H1 (cell line): ENCODE measurements around the gene PDS5A. TPM values are rescaled to one million over a fixed set of nuclear protein-coding genes. Genes with fewer than 3 reads are reported as not detected.

ENCODE experiments used
- CTCF ChIA-PET: fragments of 300-600 bp; sonication (Branson Sonifier 250); formaldehyde crosslinking; loops from one replicate; lab custom pipeline; 2021; ENCODE audit not compliant: partially characterized antibody; lab: Charles Lee
- POLR2A ChIA-PET: fragments of 300-600 bp; sonication (Branson Sonifier 250); formaldehyde crosslinking; loops from one replicate; lab custom pipeline; 2021; ENCODE audit warnings: inconsistent platforms; ENCODE audit not compliant: partially characterized antibody; lab: Charles Lee
- DNase-seq, 2 experiments: peaks; one replicate each; pipeline versions ENCODE4 v3.0.0 to v3.0.0-alpha.2; 2010 to 2022; ENCODE audit warnings: low spot score in 2 of 2, low read depth in 1 of 2, mixed read lengths in 1 of 2
- FAIRE-seq: peaks from 2 replicates; lab custom pipeline; 2011; peaks lifted over from hg19 to GRCh38; lab: Jason Lieb, UNC
- H2AFZ ChIP-seq: 2 replicates; pipeline ENCODE4 v1.8.1; 2012; ENCODE audit warnings: low read length, inconsistent platforms
- H2AK5ac ChIP-seq: 2 replicates; pipeline ENCODE4 v1.6.1; 2013; ENCODE audit warnings: low read depth, low read length
- H2BK120ac ChIP-seq: replicated peaks from 2 replicates; pipeline ENCODE3; 2013; ENCODE audit warnings: low read depth, low read length, inconsistent platforms
- H2BK12ac ChIP-seq: 2 replicates; pipeline ENCODE4 v1.6.1; 2013; ENCODE audit warnings: low read depth, low read length
- H2BK15ac ChIP-seq: 2 replicates; pipeline ENCODE4 v1.6.1; 2013; ENCODE audit warnings: low read length
- H2BK20ac ChIP-seq: 2 replicates; pipeline ENCODE4 v1.6.1; 2013; ENCODE audit warnings: low read length
- H2BK5ac ChIP-seq: 2 replicates; pipeline ENCODE4 v1.6.1; 2013; ENCODE audit warnings: low read depth, low read length
- H3K14ac ChIP-seq: 2 replicates; pipeline ENCODE4 v1.6.1; 2013; ENCODE audit warnings: inconsistent platforms; ENCODE audit not compliant: insufficient read length
- H3K18ac ChIP-seq: 2 replicates; pipeline ENCODE4 v1.6.1; 2013; ENCODE audit warnings: low read length; ENCODE audit errors: extremely low read depth
- H3K23ac ChIP-seq: 2 replicates; pipeline ENCODE4 v1.6.1; 2013; ENCODE audit warnings: inconsistent platforms; ENCODE audit not compliant: insufficient read length
- H3K23me2 ChIP-seq: 2 replicates; pipeline ENCODE4 v1.6.1; 2013; ENCODE audit warnings: low read depth, low read length
- H3K27ac ChIP-seq: 2 replicates; pipeline ENCODE4 v1.6.1; 2011; ENCODE audit warnings: low read depth, low read length, inconsistent platforms
- H3K27me3 ChIP-seq, 4 experiments: replicated peaks in 1 of 4; 1 replicate in 1 of 4; 2 replicates in 3 of 4; pipeline versions ENCODE4 v1.6.1 to v1.8.1; 2011 to 2013; ENCODE audit warnings: low read length in 3 of 4, mild to moderate bottlenecking in 3 of 4, inconsistent platforms in 2 of 4, mixed read lengths in 2 of 4, moderate library complexity in 1 of 4; ENCODE audit not compliant: control insufficient read depth in 3 of 4, insufficient read depth in 3 of 4; ENCODE audit errors: extremely low read depth in 1 of 4
- H3K36me3 ChIP-seq, 4 experiments: 2 replicates each; pipeline versions ENCODE4 v1.6.1 to v1.8.1; 2011 to 2013; ENCODE audit warnings: mild to moderate bottlenecking in 4 of 4, low read length in 3 of 4, moderate library complexity in 2 of 4, control low read depth in 1 of 4, inconsistent platforms in 1 of 4; ENCODE audit not compliant: insufficient read depth in 4 of 4, control insufficient read depth in 2 of 4
- H3K4ac ChIP-seq: replicated peaks from 2 replicates; pipeline ENCODE3; 2013; ENCODE audit warnings: low read length, low read depth, mixed read lengths, inconsistent platforms; ENCODE audit not compliant: insufficient read length
- H3K4me1 ChIP-seq, 4 experiments: replicated peaks in 1 of 4; 1 replicate in 1 of 4; 2 replicates in 3 of 4; pipeline versions ENCODE4 v1.6.1 to v1.8.1; 2011 to 2013; ENCODE audit warnings: low read length in 3 of 4, inconsistent platforms in 2 of 4, mixed read lengths in 1 of 4; ENCODE audit not compliant: insufficient read depth in 4 of 4, control insufficient read depth in 3 of 4
- H3K4me2 ChIP-seq, 2 experiments: 2 replicates each; pipeline versions ENCODE4 v1.6.1 to v1.8.1; 2011 to 2013; ENCODE audit warnings: low read depth in 2 of 2, low read length in 2 of 2, control low read depth in 1 of 2, inconsistent platforms in 1 of 2, mild to moderate bottlenecking in 1 of 2; ENCODE audit not compliant: insufficient read depth in 1 of 2
- H3K4me3 ChIP-seq, 4 experiments: fragments of 200-600, 300-600 bp in 1 of 4; sonication (generic), shearing (Covaris generic), sonication (Bioruptor Twin) in 1 of 4; 2 replicates each; pipeline versions ENCODE4 v1.5.1 to v1.8.1; 2011 to 2016; ENCODE audit warnings: low read length in 4 of 4, low read depth in 3 of 4, control low read depth in 2 of 4, inconsistent platforms in 2 of 4, mild to moderate bottlenecking in 2 of 4, mixed read lengths in 1 of 4, moderate library complexity in 1 of 4; ENCODE audit not compliant: insufficient read depth in 2 of 4; ENCODE audit errors: extremely low read depth in 1 of 4
- H3K56ac ChIP-seq: replicated peaks from 2 replicates; pipeline ENCODE3; 2013; ENCODE audit warnings: low read depth, mild to moderate bottlenecking, mixed read lengths, low read length, inconsistent platforms; ENCODE audit not compliant: insufficient read length
- H3K79me1 ChIP-seq: 2 replicates; pipeline ENCODE4 v1.6.1; 2013; ENCODE audit warnings: low read depth, low read length, control low read depth
- H3K79me2 ChIP-seq, 2 experiments: 2 replicates each; pipeline versions ENCODE4 v1.6.1 to v1.8.1; 2012 to 2013; ENCODE audit warnings: low read length in 2 of 2, mild to moderate bottlenecking in 2 of 2, inconsistent platforms in 1 of 2; ENCODE audit not compliant: insufficient read depth in 2 of 2, control insufficient read depth in 1 of 2
- H3K9ac ChIP-seq, 4 experiments: replicated peaks in 1 of 4; 1 replicate in 1 of 4; 2 replicates in 3 of 4; pipeline versions ENCODE4 v1.6.1 to v1.8.1; 2011 to 2013; ENCODE audit warnings: low read depth in 3 of 4, low read length in 3 of 4, control low read depth in 2 of 4, mild to moderate bottlenecking in 2 of 4, moderate library complexity in 2 of 4, inconsistent platforms in 1 of 4; ENCODE audit errors: extremely low read depth in 1 of 4
- H3K9me3 ChIP-seq, 2 experiments: 2 replicates each; pipeline versions ENCODE4 v1.6.1 to v1.8.1; 2012 to 2013; ENCODE audit warnings: mild to moderate bottlenecking in 2 of 2, moderate library complexity in 2 of 2, control low read depth in 1 of 2, inconsistent platforms in 1 of 2, low read depth in 1 of 2, low read length in 1 of 2, mixed read lengths in 1 of 2; ENCODE audit not compliant: insufficient read depth in 2 of 2
- H4K20me1 ChIP-seq, 2 experiments: replicated peaks in 1 of 2; 2 replicates each; pipeline versions ENCODE3 to v1.8.1; 2011 to 2013; ENCODE audit warnings: inconsistent platforms in 2 of 2, low read length in 2 of 2, mild to moderate bottlenecking in 1 of 2; ENCODE audit not compliant: insufficient read depth in 2 of 2, control insufficient read depth in 1 of 2
- H4K5ac ChIP-seq: 2 replicates; pipeline ENCODE4 v1.6.1; 2013; ENCODE audit warnings: low read length, low read depth, mixed read lengths, inconsistent platforms; ENCODE audit not compliant: insufficient read length
- H4K8ac ChIP-seq: 2 replicates; pipeline ENCODE4 v1.8.0; 2013; ENCODE audit warnings: mild to moderate bottlenecking, moderate library complexity, low read length, inconsistent platforms; ENCODE audit not compliant: insufficient read depth; ENCODE audit errors: extremely low read depth
- H4K91ac ChIP-seq: replicated peaks from 2 replicates; pipeline ENCODE3; 2013; ENCODE audit warnings: low read length, mixed read lengths, inconsistent platforms; ENCODE audit not compliant: insufficient read length
- CREB1 ChIP-seq: IDR thresholded peaks from 2 replicates; pipeline ENCODE4 v1.6.1; 2012; ENCODE audit warnings: inconsistent platforms
- EP300 ChIP-seq, 2 experiments: IDR thresholded peaks; 1 replicate in 1 of 2; 2 replicates in 1 of 2; pipeline ENCODE4 v1.6.1; 2011 to 2012; ENCODE audit warnings: low read depth in 2 of 2, low read length in 2 of 2, mild to moderate bottlenecking in 2 of 2, borderline replicate concordance in 1 of 2, inconsistent platforms in 1 of 2, moderate library complexity in 1 of 2
- GTF2F1 ChIP-seq: IDR thresholded peaks from 2 replicates; pipeline ENCODE4 v1.6.1; 2012; ENCODE audit warnings: low read depth, low read length, improper control_type of control experiment, borderline replicate concordance
- JUN ChIP-seq: IDR thresholded peaks from 2 replicates; pipeline ENCODE4 v1.6.1; 2011; ENCODE audit warnings: low read depth, mild to moderate bottlenecking, improper control_type of control experiment, low read length
- JUND ChIP-seq: IDR thresholded peaks from 2 replicates; pipeline ENCODE4 v1.6.1; 2011; ENCODE audit warnings: mild to moderate bottlenecking, improper control_type of control experiment, low read length
- NANOG ChIP-seq: IDR thresholded peaks from 2 replicates; pipeline ENCODE4 v1.6.1; 2011; ENCODE audit warnings: low read length, low read depth, mild to moderate bottlenecking, inconsistent platforms; ENCODE audit not compliant: insufficient read depth, poor library complexity, severe bottlenecking
- RXRA ChIP-seq: IDR thresholded peaks from 2 replicates; pipeline ENCODE4 v1.6.1; 2011; ENCODE audit warnings: low read depth, mild to moderate bottlenecking, low read length, moderate library complexity; ENCODE audit not compliant: insufficient read depth
- SRF ChIP-seq: IDR thresholded peaks from 2 replicates; pipeline ENCODE4 v1.6.1; 2011; ENCODE audit warnings: mild to moderate bottlenecking, low read depth, low read length, moderate library complexity
- TAF1 ChIP-seq: IDR thresholded peaks from 2 replicates; pipeline ENCODE4 v1.6.1; 2011; ENCODE audit warnings: mild to moderate bottlenecking, low read depth, low read length
- TAF7 ChIP-seq: optimal IDR thresholded peaks from 2 replicates; pipeline ENCODE3; 2011; ENCODE audit warnings: low read depth, mild to moderate bottlenecking, inconsistent platforms, low read length, moderate library complexity, borderline replicate concordance
- WGBS, 2 experiments: shearing (Covaris generic) in 1 of 2; methylation state at CpG; one replicate each; pipeline versions ENCODE4 v1.1.6 to v1.1.7; 2013 to 2015; ENCODE audit warnings: low lambda C conversion rate in 2 of 2, mixed read lengths in 2 of 2, inconsistent platforms in 1 of 2, low coverage in 1 of 2, missing lambda C conversion rate in 1 of 2; ENCODE audit not compliant: insufficient replicate concordance in 2 of 2, insufficient coverage in 1 of 2, insufficient read length in 1 of 2; ENCODE audit errors: extremely low coverage in 1 of 2, missing lambda C conversion rate in 1 of 2; 5-methylcytosine and 5-hydroxymethylcytosine counted together
- polyA plus RNA-seq, 7 experiments: library from polyadenylated mRNA; depleted of rRNA in 3 of 7; stranded (reverse) in 5 of 7; unstranded in 2 of 7; fragments of >200 nt in 5 of 7; fragments of 200-250 nt in 2 of 7; gene quantifications; 1 replicate in 5 of 7; 2 replicates in 1 of 7; 4 replicates in 1 of 7; pipeline versions ENCODE4 v1.2.1 to v1.2.3, GENCODE V29; 2011 to 2013; ENCODE audit warnings: missing spikeins in 2 of 7, mixed read lengths in 2 of 7
- total RNA-seq: library from RNA; stranded (reverse); fragmentation: NEBNext Ultra II Directional; extraction: Animal tissue kit (Norgen Biotek cat#: 25700); gene quantifications from 2 replicates; pipeline ENCODE4 v1.2.1, GENCODE V29; 2021
- TF ChIP-seq, protein P1 (sequence below): IDR thresholded peaks from 2 replicates; pipeline ENCODE4 v1.6.1; 2011; ENCODE audit warnings: low read length, improper control_type of control experiment
- TF ChIP-seq, protein P2 (sequence below): IDR thresholded peaks from 2 replicates; pipeline ENCODE4 v1.6.1; 2012; ENCODE audit warnings: low read length, inconsistent platforms

The PDS5A gene
- total and polyA plus RNA-seq, 2 of the 8 experiments (the other 6 are each of a cell fraction or from before 2014, with no cell fraction given): 15.5 to 76.6 TPM

DNA sequence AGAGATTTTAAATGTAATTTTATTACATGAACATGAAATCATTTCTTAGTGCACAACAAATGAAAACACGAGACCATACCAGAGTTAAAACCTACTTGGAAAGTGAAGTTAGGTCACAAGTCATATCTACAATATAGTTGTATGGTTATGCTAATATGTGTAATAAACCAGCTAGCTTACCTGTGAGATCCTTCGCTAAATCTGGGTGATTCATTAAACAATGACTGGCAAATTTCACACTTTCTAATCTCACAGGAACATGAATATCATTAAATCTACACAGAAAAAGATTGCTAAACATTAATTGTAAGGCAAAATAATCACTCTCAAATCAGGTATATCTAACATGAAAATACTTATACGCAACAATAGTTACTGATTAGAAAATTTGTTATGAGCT is 67.6 kb downstream of the PDS5A start:
- Histone ChIP-seq H3K9me3 (no peaks in the 10 kb centered on the region), H2BK15ac (no peak overlapping the region), H2BK12ac (no peak overlapping the region), H3K23ac (no peak overlapping the region), H3K4me3 (no peak overlapping the region), H3K4ac (no peak overlapping the region), H3K27ac (no peak overlapping the region), H3K36me3 (peaks cover 0 to 39% (median 9%) of the 10 kb centered on the region in 4 experiments; a peak in 5 of 8 replicates), H2BK5ac (no peak overlapping the region), H3K27me3 (no peaks in the 10 kb centered on the region), H4K20me1 (no peaks in the 10 kb centered on the region), H2AFZ (no peak overlapping the region), H4K5ac (no peak overlapping the region), H4K91ac (no peak overlapping the region), H3K79me2 (no peaks in the 10 kb centered on the region), H3K4me1 (no peaks in the 10 kb centered on the region), H3K18ac (no peak overlapping the region), H3K56ac (no peak overlapping the region), H3K9ac (no peak overlapping the region), H2AK5ac (no peak overlapping the region), H4K8ac (no peak overlapping the region), H2BK120ac (no peak overlapping the region), H3K79me1 (no peaks in the 10 kb centered on the region), H3K23me2 (no peaks in the 10 kb centered on the region), H3K14ac (no peak overlapping the region), H2BK20ac (no peak overlapping the region), H3K4me2 (no peak overlapping the region)
- WGBS, 2 experiments: 87% methylated on average over 3 of the region's 3 CpGs; no CpG with 5 or more reads in 1 of the 2 experiments
- CTCF ChIA-PET: interaction anchor here (0.8 to 1.0 kb wide), 2 partner anchors 12 to 64 kb away, joined by 3 read pairs; no protein-coding TSS in a partner anchor
- FAIRE-seq (no peak), DNase-seq (no peak)
- POLR2A ChIA-PET: no interaction called here
- TF ChIP-seq, protein P1, sequence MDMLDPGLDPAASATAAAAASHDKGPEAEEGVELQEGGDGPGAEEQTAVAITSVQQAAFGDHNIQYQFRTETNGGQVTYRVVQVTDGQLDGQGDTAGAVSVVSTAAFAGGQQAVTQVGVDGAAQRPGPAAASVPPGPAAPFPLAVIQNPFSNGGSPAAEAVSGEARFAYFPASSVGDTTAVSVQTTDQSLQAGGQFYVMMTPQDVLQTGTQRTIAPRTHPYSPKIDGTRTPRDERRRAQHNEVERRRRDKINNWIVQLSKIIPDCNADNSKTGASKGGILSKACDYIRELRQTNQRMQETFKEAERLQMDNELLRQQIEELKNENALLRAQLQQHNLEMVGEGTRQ: no peak
- TF ChIP-seq JUND (no peak), TAF7 (no peak), SRF (no peak), JUN (no peak), EP300 (IDR thresholded peaks at IDR 0.05; ENCODE audit: borderline replicate concordance in 1 of 2, low read depth in 2 of 2, low read length in 2 of 2) (no peak), CREB1 (no peak), GTF2F1 (no peak), RXRA (no peak), TAF1 (no peak), NANOG (no peak)
- TF ChIP-seq, protein P2, sequence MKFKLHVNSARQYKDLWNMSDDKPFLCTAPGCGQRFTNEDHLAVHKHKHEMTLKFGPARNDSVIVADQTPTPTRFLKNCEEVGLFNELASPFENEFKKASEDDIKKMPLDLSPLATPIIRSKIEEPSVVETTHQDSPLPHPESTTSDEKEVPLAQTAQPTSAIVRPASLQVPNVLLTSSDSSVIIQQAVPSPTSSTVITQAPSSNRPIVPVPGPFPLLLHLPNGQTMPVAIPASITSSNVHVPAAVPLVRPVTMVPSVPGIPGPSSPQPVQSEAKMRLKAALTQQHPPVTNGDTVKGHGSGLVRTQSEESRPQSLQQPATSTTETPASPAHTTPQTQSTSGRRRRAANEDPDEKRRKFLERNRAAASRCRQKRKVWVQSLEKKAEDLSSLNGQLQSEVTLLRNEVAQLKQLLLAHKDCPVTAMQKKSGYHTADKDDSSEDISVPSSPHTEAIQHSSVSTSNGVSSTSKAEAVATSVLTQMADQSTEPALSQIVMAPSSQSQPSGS: no peak
